Transverse colon (tissue), 3 donors: Measurements from ENCODE around the gene UPK2.

Experiments
- CTCF ChIP-seq, 5 experiments: fragments of 200-600 bp in 3 of 5; fragments of 450-650 bp in 2 of 5; sonication (generic) in 3 of 5; IDR thresholded peaks; 1 replicate in 2 of 5; 2 replicates in 3 of 5; pipeline ENCODE4 v1.5.1; 2016 to 2017; ENCODE audit warnings: antibody characterized with exemption in 5 of 5, inconsistent platforms in 3 of 5, mild to moderate bottlenecking in 2 of 5, moderate library complexity in 1 of 5
- EP300 ChIP-seq: sonication (generic); formaldehyde crosslinking; IDR thresholded peaks from one replicate; pipeline ENCODE4 v1.6.1; 2017; ENCODE audit warnings: antibody characterized with exemption, low read depth
- POLR2A ChIP-seq: fragments of 450-650 bp; IDR thresholded peaks from one replicate; pipeline ENCODE4 v1.6.1; 2016; ENCODE audit warnings: antibody characterized with exemption, mild to moderate bottlenecking, moderate library complexity

- no peak for TF ChIP-seq CTCF (IDR thresholded peaks at IDR 0.05)
- TF ChIP-seq EP300, result no peak
- TF ChIP-seq POLR2A, result no peak
Measured at GRCh38 chr11:118928870-118929500, 27.1 kb upstream of the UPK2 start.
